ENCODE results near the gene GNPAT. TPM values are rescaled to one million over a fixed set of nuclear protein-coding genes. Genes with fewer than 3 reads are reported as not detected.

The GNPAT gene
- total and polyA plus RNA-seq, 4 donors: 14.7 to 32.0 (median 22.7) TPM

GRCh38 chr1:231213831-231214573 lies 27.0 kb upstream of the GNPAT start (continued):
- TF ChIP-seq CTCF (IDR thresholded peaks at IDR 0.05; ENCODE audit: low read depth, low read length, missing input control) (no peak), TAF1 (conservative IDR thresholded peaks at IDR 0.05) (no peak), FOXA1 (IDR thresholded peaks at IDR 0.05) (no peak), FOXA2 (IDR thresholded peaks at IDR 0.05) (no peak), RAD21 (IDR thresholded peaks at IDR 0.05) (no peak), RXRA (IDR thresholded peaks at IDR 0.05) (no peak), YY1 (IDR thresholded peaks at IDR 0.05) (no peak)

GRCh38 chr1:231214918-231215680 lies 25.9 kb upstream of the GNPAT start:
- H3K27ac ChIP-seq (ENCODE audit: low read depth in 1 of 2, low read length in 2 of 2): no peak overlapping the region
- no peaks in the 10 kb centered on the region for H3K9me3 ChIP-seq (ENCODE audit: control insufficient read depth in 4 of 4, low read length in 3 of 4)
- DNase-seq (ENCODE audit: low spot score): no peak
- WGBS: 86% methylated on average over 17 of the region's 17 CpGs
- H3K9ac ChIP-seq (ENCODE audit: low read depth in 1 of 2, low read length in 2 of 2): no peak overlapping the region
- peaks cover 0 to 10% (median 3%) of the 10 kb centered on the region in 4 donors for H3K4me1 ChIP-seq (ENCODE audit: control insufficient read depth in 4 of 4, insufficient read depth in 4 of 4, low read length in 3 of 4)
- TF ChIP-seq EGR1 (IDR thresholded peaks at IDR 0.05; ENCODE audit: low read depth in 2 of 2) (no peak), RXRA (IDR thresholded peaks at IDR 0.05) (no peak), FOXA1 (IDR thresholded peaks at IDR 0.05) (no peak), FOXA2 (IDR thresholded peaks at IDR 0.05) (no peak), TAF1 (conservative IDR thresholded peaks at IDR 0.05) (no peak), YY1 (IDR thresholded peaks at IDR 0.05) (no peak), HNF4A (conservative IDR thresholded peaks at IDR 0.05) (no peak)
- TF ChIP-seq, protein P1, sequence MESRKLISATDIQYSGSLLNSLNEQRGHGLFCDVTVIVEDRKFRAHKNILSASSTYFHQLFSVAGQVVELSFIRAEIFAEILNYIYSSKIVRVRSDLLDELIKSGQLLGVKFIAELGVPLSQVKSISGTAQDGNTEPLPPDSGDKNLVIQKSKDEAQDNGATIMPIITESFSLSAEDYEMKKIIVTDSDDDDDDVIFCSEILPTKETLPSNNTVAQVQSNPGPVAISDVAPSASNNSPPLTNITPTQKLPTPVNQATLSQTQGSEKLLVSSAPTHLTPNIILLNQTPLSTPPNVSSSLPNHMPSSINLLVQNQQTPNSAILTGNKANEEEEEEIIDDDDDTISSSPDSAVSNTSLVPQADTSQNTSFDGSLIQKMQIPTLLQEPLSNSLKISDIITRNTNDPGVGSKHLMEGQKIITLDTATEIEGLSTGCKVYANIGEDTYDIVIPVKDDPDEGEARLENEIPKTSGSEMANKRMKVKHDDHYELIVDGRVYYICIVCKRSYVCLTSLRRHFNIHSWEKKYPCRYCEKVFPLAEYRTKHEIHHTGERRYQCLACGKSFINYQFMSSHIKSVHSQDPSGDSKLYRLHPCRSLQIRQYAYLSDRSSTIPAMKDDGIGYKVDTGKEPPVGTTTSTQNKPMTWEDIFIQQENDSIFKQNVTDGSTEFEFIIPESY (IDR thresholded peaks at IDR 0.05): no peak
- H3K27me3 ChIP-seq (ENCODE audit: control insufficient read depth in 4 of 4, insufficient read depth in 4 of 4, low read length in 3 of 4): no peaks in the 10 kb centered on the region
- no peak overlapping the region for H3K4me3 ChIP-seq (ENCODE audit: low read depth in 1 of 3, low read length in 3 of 3)
- H3K36me3 ChIP-seq (ENCODE audit: control insufficient read depth in 4 of 4, insufficient read depth in 3 of 4, low read depth in 1 of 4, low read length in 3 of 4): no peaks in the 10 kb centered on the region

GRCh38 chr1:231215681-231216385 lies 25.2 kb upstream of the GNPAT start:
- Histone ChIP-seq H3K9me3 (ENCODE audit: control insufficient read depth in 4 of 4, low read length in 3 of 4) (no peaks in the 10 kb centered on the region), H3K27me3 (ENCODE audit: control insufficient read depth in 4 of 4, insufficient read depth in 4 of 4, low read length in 3 of 4) (no peaks in the 10 kb centered on the region), H3K36me3 (ENCODE audit: control insufficient read depth in 4 of 4, insufficient read depth in 3 of 4, low read depth in 1 of 4, low read length in 3 of 4) (no peaks in the 10 kb centered on the region), H3K27ac (ENCODE audit: low read depth in 1 of 2, low read length in 2 of 2) (no peak overlapping the region), H3K9ac (ENCODE audit: low read depth in 1 of 2, low read length in 2 of 2) (no peak overlapping the region), H3K4me3 (ENCODE audit: low read depth in 1 of 3, low read length in 3 of 3) (no peak overlapping the region), H3K4me1 (ENCODE audit: control insufficient read depth in 4 of 4, insufficient read depth in 4 of 4, low read length in 3 of 4) (peaks cover 0 to 14% (median 3%) of the 10 kb centered on the region in 4 donors)
- DNase-seq (ENCODE audit: low spot score): no peak
- 87% methylated on average over 10 of the region's 10 CpGs for WGBS
- no peak for TF ChIP-seq EGR1 (IDR thresholded peaks at IDR 0.05; ENCODE audit: low read depth in 2 of 2)
- TF ChIP-seq CTCF (IDR thresholded peaks at IDR 0.05; ENCODE audit: low read depth, low read length, missing input control): no peak
- TF ChIP-seq TAF1 (conservative IDR thresholded peaks at IDR 0.05): no peak
